ENCODE data around the gene CADPS2.

The CADPS2 gene

DNA sequence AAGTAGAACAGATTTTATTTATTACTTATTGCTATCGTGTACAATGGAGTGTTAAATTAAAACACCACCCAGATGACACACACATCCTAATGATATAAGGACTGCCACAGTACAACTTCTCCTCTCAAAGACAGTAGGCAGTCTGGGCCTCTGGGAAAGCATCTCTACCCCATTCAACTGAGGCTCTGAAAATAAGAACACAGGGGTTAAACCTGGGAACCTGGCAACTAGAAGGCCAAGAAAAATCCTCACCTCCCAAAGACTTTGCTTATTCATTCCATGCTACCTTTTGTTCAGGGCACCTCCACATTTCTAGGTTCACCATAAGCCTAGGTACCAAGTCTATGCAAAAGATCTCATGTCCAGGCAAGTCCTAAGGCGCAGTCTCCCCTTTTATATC lies 456.3 kb downstream of the CADPS2 start:
- DNase-seq: no peak

DNA sequence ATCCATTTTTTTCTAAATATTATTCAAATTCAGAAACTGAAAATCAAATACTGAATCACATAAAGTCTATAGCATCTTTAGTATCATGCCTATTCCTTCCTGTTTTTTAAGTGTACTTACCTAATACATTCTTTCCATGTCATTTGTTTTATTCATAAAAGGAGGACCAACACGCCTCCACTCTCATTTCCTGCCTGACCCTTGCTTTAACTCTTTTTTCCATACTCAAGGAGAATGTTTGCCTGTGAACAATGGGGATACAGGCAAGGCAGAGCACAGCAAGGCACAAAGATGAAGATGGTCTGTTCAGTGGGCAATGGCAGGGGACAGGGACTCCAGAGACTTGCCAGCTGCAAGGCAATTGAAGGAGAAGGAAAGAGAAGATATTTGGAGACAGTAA lies 460.5 kb downstream of the CADPS2 start:
- DNase-seq: no peak

DNA sequence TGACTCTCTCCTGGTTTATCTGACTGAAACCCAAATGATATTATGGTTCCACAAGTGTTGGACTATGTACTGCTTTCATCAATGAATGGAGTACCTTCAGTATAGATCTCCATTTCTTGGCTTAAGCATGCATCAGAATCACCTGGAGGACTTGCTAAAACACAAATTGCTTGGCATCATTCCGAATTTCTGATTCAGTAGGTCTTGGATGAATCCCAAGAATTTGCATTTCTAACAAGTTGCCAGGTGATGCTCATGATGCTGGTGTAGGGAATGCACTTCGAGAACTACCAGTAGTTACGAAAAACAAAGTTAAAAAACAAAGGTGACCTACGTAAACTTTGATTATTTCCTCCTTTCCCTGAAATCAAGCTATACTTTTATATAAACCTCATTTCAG lies 462.7 kb downstream of the CADPS2 start:
- DNase-seq: no peak

DNA sequence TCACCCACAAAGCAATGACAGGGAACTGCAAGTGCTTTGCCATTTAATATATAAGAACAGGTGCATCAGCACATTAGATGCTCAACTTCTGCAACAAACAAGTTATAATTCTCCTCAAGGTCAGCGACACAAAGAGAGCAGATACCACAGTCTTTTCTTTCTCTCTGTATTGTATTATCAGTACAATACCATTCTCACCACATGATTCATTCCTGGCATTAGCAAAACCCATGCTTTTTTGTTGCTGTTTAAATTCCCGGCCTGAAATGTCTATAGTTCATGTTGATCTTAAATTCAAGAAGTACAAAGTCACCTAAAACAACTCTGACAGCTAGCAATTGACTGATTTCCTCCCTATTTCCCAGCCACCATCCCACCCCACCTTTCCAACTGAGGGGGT lies 469.9 kb downstream of the CADPS2 start:
- no peak for DNase-seq

DNA sequence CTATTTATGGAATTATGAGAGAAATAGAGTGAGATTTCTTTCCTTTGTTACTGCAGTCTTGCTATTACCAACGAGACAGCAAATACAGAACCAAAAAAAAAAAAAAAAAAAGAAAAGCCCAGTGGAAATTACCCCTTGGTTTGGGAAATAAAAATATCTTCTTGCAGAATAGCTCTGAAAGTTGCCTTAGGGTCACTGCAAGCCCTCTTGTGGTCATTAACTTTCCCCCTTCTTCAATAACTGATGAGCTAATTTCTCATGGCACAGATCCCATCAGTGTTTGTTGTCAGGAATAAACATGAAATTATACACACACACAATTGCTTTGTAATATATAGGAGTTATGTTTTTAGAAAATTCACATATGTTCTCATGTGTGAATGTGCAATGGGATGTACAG lies 470.8 kb downstream of the CADPS2 start:
- no peak for DNase-seq

DNA sequence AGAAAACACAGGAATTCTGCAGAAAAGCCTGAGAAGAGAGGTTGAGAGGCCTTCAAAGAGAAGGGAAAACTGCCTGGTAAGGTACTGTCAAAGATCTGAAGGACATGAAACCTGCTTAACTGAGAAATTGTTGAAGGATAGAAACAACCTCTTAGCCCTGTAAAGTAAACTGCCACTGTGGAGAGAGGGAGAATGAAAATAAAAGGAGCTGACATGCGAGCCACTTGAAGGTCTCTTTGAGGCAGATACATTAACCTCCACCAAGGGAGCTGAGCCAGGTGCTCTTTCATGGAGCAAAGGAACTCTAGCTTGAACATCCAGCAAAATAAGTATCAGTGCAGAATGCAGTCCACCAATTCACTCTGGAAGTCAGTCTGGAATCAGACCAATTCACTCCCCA lies 472.9 kb downstream of the CADPS2 start:
- no peak for DNase-seq

DNA sequence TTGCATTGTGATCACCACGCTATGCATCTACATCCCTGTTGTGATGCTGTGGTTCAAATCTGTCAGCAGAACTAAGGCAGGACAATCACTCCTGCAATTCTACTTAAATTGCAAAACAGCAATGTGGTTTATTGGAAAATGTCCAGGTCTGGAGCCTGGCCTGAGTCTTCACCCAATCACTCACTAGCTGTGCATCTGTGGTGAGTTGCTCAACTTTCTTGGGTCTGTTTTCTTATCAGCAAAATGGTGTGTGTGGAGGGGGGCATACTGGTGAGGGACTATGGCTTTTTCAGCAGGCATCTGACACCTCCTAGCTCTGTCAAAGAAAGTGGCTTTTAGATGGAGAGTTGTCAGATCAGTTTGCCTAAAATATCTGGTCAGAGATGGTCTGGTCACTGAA lies 473.4 kb downstream of the CADPS2 start:
- no peak for DNase-seq

DNA sequence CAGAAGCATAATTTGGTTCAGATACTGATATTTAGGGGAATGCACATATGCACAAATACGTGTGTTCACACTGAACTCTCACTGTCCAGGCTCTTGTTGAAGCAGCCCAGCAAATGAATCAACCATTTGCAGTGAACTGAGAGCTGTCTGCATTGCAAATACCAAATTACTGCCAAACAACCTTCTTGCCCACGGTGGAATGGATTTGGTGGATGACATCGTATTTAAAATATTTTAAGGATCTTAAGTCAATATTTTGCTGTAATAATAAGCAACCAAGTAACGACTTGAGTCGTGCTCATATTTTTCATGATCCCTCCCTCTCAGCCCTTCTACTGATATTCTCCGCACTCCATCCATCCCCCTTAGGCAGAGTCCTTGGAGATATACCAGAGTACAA lies 473.8 kb downstream of the CADPS2 start:
- DNase-seq: no peak

DNA sequence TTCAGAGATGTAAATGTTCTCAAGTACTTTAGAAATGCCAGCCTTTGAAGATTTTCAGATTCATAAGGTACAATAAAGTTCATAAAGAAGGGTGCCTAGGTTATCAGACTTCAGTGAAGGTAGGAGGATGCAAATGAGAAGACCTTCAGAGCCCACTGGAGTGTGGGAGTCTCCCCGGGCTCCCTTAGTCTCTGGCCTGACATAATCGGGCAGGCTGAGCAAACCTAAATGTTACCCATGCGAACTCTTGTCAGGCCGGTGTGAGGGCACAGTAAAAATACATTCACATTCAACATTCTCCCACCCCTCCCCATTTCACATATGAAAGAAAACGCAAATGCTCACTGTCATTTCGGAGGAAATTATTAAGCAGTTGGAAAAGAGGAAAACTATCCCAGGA lies 479.1 kb downstream of the CADPS2 start:
- no peak for DNase-seq

DNA sequence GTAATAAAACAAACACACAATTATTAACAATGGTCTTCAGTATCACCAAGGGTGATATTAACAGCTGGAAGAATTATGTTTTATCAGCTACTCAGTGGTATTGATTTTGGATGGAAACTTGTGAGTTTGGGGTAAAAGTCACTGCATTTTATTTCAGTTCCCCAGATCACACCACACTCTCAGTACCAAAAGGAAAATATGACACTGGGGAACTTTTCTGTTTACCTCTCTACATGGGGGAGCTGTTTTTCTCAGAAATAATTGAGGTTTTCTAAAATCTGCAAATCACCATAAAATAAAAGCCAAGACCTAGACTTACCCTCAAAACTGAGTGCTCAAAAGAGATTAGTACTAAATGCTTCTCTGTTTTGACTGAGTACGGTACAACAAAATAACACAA lies 483.1 kb downstream of the CADPS2 start:
- no peak for DNase-seq

DNA sequence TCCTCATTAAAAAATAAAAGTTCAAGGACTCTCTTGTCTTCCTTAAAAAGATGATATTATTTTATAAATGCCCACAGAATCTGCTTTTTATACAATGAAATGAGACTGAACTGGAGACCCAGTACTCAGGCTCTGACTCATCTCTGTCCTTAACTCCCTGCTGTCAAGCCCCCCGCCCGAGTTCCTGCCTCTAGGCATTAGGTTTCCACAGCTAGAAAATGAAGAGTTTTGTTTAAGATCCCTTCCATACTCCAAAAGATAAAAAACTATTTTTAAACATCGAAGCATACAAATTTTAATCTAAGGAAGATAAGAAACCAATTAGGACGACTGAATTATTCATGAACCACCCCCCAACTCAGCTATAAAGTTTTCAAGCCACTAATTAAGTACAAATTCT lies 484.0 kb downstream of the CADPS2 start:
- DNase-seq: no peak

DNA sequence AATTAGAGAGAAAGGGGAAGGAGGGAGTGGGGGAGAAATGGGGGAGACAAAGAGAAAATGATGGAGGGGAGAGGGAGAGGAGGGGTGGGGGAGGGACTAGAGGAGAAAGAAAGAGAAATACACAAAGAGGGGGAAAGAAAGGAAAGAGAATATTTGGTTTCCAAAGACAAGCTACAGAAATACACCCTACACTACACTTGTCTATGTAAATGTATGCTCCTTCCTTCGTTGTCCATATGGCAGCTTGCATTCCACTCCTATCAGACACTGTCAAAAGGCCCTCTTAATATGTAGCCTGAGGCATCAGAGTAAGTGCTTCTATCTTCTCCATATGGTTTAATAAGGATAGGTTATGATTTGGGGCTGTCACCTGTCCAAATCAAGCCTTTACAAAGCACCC lies 488.9 kb downstream of the CADPS2 start:
- DNase-seq: no peak

DNA sequence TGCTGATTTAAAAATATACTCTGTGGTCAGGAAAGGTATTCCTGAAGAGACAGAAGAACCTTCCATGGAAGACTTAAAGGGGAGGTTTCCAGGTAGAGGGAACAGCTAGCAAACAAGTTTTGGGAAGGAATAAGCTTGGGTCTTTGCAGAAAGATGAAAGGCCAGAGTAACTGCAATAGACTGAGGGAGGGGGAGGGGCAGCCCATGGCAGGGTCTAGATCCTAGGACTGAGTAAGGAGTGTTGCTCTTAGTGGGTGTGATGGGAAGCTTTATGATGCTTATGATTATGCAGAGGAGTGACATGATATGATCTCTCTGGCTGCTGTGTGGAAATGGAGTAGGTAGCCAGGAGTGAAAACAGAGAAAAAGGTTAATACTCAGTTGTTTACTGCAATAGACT lies 491.7 kb downstream of the CADPS2 start:
- no peak for DNase-seq

DNA sequence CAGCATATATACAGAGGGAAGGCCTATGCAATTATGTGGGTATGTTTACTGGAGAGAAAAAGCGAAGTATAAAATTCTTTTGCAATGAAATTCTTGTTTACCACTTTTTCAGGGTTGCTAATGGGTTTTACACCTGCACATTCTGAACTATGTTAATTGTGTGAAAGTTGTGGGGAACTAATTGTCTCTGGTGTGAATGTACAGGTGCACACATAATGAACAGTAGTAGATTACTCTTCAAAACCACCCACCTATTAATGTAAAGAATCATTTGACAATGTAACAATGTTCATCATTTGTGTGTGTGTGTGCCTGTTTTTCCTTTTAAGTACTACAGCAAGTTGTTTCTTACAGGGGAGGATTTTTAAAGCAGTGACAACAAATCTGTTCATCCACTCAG lies 501.7 kb downstream of the CADPS2 start:
- DNase-seq: no peak

DNA sequence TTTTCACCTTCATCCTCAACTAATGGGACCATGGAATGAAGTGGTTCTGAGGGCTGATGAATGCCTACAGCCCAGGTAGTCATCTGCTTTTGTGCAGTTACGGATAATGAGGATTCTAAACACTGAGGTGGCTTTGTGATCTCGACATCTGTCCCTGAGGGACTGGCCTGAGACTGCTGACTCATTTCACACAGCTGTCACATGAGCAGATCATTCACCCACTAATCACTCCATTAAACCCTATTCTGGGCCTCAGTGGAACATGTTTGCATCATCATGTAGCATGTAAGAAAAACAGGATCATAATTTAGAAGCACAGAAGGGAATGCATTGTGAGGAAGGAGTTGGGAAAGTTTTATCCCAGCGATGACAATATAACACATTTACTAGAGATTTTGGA lies 502.3 kb downstream of the CADPS2 start:
- DNase-seq: no peak

DNA sequence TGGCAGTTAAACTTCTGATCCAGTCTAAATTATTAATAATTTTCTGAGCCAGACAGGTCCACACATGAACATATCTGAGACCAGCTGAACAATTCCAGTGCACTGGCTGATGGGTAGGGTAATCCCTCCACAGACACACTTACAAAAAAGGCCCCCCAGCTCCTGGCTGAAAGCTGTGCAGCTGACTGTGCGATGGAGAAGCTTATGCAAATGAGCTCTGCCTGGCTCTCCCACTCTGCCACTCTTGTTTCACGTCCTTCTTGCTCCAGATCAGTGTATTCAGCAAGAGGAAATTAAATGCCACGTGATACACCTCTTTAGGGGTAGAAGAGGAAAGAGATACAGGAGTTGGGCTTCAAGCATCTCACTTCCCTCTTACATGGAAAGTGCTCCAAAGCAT lies 505.3 kb downstream of the CADPS2 start:
- DNase-seq: no peak

DNA sequence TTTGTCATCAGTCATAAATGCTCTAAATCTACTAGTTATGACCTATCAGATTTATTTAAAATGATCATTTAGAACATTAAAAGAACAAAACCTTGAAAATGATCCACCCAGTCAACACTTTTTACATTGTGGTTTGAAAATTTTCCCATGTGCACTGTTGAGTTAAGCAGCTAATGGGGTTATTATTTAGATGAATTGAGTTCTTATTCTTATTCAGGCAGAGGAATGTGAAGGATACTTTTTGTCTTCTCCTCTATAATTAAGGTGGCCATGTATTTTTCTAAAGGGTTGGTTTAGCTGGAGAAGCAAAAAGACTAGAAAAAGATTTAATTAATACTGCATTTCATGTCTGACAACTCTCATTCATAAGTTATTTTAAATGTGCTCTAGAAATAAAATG lies 506.8 kb downstream of the CADPS2 start:
- no peak for DNase-seq

DNA sequence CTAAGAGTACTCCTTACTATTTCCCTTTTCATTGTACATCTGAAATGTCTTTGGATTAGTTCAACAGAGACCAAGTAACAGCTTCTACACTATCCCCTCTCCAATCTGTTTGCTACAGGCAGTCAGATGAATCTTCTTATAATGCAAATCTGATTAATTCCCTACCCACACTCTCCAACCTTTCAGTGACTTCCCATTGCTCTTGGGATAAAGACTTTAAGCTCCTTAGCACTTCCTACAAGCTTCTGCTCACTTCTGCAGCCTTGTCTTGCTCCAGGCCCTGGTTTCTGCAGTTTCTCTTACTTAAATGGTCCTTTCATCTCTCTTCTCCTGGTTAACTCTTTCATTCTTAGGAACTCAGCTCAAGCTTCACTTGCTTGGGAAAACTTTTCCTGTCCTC lies 516.5 kb downstream of the CADPS2 start:
- no peak for DNase-seq

DNA sequence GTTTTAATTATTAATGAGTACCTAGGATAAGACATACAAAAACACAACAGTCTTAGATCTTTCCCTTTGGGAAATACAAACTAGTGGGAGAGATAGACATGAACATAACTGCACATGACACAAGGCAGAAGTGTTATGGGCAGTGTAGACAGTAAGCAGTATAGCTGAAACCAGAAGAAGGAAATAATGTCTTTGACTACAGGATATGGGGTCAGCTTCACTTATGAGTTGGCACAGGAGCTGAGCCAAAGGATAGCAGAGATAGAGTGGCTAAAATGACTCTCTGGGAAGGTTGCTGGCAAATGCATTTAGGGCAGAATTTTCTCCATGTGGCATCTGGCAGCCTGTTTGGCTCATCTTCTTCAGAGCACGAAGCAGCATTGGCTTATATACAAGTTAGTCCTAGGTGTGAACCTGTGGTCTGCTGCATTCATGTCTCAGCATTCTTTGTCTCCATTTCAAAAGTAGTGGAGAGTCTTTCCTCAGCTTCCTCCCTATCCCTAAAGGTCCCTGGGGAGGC lies 521.4 kb downstream of the CADPS2 start:
- no peak for DNase-seq

DNA sequence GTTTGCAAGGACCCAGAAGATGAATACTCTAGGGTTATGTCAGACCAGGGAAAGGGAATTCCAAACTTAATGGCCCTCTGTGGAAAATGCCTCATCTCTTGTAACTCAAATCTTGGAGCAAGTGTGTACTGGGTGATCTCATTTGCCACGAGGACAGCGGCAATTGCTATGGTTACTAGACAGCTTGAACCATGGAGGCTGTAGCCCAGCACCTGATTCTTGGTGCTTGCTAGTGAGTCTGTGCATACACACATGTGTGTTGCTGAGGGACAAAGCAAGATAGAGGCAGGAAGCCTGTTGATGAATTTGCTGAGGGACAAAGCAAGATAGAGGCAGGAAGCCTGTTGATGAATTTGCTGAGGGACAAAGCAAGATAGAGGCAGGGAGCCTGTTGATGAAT lies 523.1 kb downstream of the CADPS2 start:
- no peak for DNase-seq

DNA sequence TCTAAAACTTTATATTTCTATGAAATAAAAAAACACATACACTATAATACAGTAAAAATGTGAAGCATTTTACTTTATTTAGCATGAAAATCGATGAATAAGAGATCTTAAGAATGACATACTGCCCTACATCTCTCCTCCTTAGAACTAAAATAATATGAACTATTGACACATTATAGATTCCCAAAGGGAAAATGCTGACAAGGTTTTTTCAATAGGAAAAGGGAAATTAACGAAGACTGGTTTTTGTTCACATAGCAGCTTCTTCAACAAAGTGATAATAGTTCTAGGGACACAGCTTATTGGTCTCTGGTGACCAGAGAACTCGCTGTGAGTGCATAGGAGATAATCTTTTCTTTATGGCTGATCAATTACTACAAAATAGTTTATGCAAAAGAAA lies 523.8 kb downstream of the CADPS2 start:
- no peak for DNase-seq

DNA sequence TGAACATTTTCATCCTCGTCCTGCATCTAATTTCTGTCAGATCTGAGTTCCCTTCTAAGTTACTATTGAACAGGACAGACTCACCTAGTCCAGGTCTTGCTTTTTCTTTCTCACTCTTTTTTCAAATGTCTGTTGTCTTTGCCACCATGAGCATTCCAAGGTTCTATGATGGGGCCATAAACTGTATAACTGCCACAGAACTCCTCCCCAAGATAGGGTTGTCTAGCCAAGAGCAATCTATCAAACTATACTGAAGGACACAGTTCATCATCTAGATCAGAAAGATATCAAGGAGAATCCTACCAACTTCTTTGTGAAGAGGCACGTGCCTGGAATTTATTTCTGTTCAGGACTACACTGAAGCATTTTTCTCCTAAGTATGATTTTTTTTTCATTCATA lies 531.6 kb downstream of the CADPS2 start:
- DNase-seq: no peak

DNA sequence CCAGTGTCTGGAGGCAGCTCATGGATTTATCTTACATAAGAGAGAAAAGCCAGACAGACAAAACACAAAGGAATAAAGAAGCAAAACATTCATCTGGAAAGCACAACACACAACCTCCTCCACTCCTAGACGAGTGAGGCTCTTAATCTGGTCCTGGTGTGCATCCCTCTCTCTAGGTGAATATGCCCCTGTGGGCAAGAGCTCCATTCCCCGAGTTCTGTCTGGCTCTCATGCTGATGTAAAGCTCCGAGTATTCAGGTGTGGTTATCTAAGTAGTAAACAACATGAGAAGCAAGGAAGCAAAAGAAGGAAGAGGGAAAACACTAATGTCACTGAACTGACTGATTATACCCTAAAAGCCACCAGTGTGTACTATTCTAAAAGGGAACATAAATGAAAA lies 533.8 kb downstream of the CADPS2 start:
- no peak for DNase-seq

DNA sequence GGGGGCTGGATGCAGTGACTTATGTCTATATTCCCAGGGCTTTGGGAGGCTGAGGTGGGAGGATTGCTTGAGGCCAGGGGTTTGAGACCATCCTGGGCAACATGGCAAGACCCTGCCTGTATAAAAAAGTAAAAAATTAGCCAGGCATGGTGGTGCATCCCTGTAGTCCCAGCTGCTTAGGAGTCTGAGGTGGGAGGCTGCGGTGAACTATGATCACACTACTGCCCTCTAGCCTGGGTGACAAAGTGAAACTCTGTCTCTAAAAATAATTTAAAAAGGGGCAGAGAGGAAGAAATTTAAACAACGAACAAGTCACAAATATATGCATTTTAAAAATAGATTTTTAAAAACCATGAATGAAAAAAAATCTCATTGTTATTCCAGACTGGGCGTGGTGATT lies 535.6 kb downstream of the CADPS2 start:
- no peak for DNase-seq

DNA sequence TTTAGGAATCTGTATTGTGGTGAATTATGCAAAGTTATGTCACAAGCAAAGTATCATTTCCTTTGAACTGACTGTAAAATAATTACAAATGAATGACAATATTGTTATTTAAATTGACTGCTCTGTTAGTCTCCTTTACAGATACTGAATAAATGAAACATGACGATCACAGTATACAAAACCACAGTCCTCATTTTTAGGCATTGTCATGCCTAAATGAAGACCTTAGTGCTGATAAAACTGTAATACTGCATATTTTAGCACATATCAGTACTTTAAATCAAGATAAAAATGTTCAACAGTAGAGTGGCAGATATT lies 542.0 kb downstream of the CADPS2 start:
- DNase-seq: no peak

DNA sequence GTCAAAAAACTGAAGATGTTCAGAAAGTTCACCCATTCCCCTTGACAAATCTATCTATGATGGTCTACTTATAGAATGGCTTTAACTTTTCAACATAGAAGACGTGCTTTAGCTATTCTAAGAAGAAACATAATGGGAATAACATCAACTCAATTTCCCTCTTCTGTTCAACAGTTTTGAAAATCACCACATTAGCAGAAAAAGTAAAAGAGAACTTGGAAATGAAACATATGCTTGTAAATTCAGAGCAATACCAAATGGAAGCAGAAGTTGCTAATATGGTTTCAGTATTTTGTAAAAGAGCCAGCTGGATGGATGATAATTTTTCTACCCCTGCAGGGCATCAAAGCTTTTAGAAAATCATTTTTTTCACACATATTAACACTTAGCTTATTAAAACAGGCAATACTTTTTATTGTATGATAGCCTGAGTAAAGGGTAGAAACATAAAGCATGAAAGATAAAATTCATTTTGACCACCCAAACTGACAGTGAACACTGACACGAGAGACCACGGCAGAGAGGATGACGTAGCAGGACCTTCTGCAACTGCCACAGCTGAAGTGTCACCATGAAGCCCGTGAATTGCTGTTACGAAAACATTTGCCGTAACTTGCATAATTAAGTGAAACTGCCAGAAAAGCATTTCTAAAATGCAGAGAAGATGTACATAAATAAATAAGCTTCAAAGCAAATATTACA lies 542.5 kb downstream of the CADPS2 start:
- DNase-seq: no peak

Measured in activated T-cell treated with anti-CD3 and anti-CD28 coated beads for 4 hours (primary cell).